ENCODE data around the gene PAM16.
"Not testable (repeated sequence)": the region's sequence is repeated elsewhere in the genome, so short reads cannot be mapped to it uniquely, and the experiment has no call there.

Gene PAM16

DNA sequence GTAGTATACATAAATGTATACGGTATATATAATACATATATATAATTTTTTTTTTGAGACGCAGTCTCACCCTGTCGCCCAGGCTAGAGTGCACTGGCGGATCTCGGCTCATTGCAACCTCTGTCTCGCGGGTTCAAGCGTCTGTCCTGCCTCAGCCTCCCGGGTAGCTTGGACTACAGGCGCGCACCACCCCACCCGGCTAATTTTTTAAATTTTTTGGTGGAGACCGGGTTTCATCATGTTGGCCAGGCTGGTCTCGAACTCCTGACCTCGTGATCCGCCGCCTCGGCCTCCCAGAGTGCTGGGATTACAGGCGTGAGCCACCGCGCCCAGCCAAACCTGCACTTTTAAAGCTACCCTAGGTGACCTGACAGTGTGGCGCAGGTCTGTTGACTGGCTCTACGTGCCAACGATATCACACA is 745 bp downstream of the PAM16 start:
- DNase-seq, result no peak

DNA sequence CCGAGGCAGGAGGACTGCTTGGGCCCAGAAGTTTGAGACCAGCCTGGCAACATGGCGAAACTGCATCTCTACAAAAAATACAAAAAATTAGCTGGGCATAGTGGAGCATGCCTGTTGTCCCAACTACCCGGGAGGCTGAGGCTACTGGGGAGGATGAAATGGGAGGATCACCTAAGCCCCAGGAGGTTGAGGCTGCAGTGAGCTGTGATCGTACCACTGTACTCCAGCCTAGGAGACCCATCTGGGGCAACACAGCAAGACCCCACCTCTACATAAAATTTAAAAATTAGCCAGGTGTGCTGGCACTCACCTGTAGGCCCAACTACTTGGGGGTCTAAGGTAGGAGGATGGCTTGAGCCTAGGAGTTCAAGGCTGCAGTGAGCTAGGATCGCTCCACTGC is 1.8 kb downstream of the PAM16 start:
- no peak for DNase-seq

DNA sequence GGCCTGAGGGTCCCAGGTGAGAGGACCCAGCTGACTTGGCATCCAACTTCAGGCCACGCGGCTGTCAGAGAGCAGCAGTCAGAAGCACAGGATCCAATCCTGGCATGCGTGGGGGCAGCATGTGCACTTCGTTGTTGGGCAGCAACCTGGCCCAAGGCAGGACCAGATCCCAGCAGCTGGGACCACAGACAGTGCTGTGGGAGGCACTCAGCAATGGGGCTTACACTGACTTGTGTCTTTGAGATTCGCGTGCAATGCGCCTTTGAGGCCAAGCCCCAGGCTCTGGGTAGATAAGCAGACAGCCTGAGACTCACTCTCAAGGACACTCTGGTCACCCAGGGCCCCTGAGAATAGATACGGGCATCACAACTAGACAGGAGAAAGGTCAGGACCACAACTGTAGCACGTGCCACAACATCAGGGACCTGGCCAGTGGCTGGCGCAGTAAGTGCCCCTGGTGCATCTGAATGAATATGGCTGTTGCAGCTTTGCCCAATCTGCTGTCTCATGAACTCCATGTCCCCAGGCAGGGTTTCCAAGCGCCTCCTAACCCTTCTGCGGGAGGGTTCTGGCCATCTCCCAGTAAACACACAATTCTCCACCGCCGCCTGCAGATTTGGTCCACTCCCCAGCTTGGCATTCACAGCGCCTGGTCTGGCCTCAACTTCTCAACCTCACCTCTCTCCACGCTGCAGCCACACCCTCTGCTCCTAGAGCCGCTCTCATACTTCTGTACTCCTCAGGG is 3.2 kb downstream of the PAM16 start:
- no peak for DNase-seq

DNA sequence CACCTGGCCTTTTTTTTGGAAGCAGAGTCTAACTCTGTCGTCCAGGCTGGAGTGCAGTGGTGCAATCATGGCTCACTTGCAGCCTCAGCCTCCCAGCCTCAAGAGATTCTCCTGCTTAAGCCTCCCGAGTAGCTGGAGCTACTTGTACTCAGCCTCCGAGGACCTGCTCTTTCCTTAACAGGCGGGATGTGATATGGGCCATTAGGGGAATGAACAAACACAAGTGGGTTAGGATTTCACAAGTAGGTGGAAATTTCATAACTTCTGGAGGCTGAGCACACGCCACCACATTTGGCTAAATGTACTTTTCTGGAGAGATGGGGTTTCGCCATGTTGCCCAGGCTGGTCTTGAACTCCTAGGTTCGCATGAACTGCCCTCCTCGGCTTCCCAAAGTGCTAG is 4.1 kb downstream of the PAM16 start:
- DNase-seq, result no peak

DNA sequence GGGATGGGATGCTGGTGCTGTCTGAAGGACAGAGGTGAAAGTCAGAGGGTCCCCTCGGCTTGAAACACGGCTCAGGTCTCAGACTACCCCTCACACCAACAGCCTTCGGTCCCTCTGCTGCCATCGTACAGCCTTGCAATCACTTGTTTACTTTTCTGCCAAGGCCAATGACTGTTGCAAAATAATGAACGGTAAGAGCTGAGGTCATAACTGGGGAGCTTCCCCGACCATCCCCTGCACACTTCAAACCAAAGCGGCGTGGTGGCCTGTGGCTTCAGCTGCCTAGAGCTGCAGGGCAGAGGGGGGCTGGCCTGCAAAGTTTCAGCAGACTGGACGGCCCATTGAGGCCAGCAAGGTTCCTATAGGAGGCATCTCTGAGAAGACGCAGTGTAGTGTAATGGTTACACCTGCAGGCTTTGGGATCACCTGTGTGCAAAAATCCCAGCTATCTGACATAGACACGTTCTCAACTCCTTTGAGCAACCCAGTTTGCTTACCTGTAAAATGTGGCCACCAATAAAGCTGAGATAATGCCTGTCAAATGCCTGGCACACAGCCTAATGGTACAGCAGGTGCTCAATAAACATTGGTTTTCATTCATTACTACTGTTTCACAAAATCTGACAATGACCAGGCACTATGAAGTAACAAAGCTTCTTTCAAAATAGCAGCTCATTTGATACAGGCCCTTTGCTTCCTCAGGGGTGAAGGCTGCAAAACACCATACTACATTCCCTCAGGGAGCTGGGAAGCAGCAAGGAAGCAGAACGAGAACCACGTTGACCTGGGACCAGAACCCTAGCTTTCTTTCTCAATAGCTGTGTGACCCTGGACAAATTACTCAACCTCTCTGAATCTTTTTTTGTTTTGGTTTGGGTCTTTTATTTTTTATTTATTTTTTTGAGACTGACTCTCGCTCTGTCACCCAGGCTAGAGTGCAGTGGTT is 5.0 kb downstream of the PAM16 start:
- no peak for DNase-seq

DNA sequence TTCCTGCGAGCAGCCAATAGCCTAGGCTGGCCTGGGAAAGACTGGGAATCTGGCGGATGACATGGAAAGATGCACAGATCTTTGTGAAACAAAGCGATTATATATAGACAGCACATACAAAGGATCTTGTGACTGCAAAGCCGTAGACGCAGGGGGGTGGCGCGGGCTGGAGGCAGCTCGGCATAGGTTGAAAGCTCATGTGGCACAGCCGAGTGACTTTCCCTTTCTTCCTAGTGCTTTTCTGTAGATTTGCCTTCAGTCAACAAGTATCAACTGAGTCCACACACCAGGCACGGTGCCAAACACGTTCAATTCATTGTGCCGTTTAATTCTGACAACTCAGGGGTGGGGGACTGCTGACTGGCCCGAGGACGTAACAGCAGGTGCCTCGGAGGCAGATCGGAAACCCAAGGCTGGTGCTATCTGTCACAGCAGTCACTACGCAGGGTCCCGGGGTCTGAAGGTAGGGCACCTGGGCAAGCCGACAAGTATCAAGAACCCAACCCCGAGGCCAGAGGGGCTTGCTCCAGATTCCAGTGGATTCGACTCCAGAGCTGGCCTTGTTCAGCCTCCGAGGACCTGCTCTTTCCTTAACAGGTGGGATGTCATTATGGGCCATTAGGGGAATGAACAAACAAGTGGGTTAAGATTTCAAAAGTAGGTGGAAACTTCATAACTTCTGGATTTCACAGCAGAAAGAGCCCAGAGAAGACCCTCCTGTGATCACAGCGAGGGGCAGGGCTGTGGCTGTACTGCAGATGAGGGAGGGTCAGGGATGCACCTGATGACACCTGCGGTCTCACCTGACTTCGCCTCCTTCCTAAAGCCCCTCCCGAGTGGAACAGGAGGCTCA is 5.9 kb downstream of the PAM16 start:
- peak; percentile 52 for DNase-seq

DNA sequence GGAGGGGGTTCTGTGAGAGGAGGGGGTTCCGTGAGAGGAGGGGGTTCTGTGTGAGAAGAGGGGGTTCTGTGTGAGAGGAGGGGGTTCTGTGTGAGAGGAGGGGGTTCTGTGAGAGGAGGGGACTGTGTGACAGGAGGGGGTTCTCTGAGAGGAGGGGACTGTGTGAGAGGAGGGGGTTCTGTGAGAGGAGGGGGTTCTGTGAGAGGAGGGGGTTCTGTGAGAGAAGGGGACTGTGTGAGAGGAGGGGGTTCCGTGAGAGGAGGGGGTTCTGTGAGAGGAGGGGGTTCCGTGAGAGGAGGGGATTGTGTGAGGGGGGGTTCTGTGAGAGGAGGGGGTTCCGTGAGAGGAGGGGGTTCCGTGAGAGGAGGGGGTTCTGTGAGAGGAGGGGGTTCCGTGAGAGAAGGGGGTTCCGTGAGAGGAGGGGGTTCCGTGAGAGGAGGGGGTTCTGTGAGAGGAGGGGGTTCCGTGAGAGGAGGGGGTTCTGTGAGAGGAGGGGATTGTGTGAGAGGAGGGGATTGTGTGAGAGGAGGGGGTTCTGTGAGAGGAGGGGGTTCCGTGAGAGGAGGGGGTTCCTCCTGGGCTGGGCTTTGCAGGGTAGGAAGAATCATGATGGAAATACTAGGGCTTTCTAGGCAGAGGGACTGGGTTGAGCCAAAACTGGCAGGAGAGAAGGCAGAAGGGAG is 6.7 kb downstream of the PAM16 start:
- DNase-seq, result not testable (repeated sequence)

DNA sequence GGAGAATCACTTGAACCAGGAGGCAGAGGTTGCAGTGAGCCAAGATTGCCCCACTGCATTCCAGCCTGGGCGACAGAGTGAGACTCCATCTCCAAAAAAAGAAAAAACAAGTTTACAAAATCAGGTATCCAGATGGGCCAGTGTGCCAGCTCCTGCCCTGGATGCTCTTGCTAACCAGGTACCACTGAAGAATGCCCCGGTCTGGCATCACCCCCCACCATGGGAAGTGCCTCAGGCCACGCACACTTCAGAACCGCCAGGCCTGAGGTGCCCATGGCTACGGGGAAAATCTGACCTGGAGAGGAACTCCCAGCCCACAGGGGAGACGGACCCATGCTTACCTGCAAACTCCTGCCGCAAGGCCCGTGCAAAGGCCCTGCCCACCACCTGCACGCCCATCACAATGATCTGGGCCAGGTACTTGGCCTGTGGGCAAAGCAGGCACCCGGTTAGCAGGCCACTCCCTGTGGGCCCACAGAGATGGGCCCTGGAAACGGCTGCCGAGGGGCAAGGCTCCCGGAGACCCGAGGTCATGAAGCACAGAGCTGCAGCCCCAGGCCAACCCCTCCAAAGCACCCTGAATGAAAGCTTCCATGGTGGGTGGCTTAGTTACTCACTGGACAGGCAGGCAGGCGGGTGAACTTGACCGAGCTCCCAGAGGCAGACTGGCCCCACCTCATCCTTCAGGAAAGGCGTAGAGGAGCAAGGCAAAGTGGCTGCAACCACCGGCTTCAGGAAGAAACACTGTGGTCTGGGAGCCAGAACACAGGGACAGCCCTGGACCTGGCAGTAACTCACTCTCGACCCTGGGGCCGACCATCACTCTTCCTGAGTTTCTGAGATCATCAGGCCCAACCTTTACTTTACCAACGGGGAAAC is 8.0 kb downstream of the PAM16 start:
- no peak for DNase-seq

DNA sequence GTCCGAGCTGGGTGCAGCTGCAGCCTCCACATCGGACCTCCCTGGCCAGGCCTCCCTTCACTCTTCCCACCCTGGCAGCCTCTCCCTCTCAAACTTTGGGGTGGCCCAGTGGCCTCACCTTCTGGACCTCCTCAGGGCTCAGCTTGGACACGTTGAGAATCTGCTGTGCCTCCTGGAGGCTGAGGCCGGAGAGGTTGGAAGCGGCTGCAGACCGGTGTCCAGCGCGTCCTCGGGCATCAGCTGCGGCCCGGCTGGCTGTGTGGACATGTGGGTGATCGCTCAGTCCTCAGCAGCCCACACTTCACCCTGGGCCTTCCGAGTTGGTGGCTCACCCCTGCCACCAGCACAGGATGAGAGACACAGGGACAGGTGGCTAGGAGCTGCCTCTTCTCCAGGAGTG is 9.9 kb downstream of the PAM16 start:
- DNase-seq, result no peak

DNA sequence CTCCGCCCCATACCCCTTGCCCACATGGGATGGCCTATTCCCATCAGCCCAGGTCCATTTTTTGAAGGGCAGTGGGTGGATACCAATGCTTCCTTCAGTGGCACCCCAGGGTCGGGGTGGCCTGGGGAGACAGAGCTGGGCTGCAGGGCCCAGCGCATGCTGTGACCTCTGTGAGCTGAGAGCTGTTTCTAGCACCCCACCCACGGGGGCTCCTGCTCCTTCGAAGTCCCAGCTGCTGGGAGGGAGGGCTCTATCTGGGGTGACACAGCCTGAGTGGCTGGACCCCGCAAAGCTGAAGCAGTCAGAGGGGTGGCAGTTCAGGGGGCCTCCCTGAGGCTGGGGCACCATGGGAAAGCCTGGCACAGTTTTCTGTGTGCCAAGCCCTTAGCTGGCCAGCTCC is 10.7 kb downstream of the PAM16 start:
- DNase-seq, result no peak

DNA sequence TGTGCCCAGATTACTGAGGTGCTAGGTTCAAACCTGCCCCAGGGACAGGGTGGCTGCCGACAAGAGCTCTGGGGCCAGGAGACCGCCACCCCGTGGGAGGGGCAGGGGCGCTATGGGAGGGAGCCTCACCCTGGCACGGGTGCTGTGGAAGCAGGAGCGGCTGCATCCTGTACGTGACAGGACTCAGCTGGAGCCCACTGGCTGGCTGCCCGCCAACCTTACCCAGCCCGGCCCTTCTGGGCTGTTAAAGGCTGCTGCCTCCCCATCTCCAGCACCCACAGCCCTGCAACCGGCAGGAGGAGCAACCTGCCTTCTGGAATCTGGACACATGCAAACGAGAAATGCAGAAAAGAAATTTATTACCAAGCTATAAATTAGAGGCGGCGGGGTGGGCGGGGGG is 11.2 kb downstream of the PAM16 start:
- peak; percentile 42 for DNase-seq

DNA sequence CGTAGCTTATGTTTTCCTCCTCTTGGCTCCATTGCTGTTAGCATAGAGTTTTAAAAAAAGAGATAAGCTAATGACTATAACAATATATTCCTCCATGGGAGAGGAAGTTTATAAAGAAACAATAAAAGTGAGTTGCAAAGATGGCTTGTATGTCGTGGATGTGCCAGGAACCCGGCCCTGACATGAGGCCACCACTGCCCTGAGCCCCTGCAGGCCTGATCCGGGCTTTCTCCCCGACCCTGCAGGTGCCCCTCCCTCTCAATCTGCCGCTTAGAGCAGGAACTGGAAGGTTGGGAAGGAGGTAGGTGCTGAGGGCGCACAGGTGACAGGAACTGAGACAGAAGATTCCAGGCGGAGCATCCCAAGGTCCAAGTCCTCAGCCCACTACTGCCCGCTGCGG is 11.7 kb downstream of the PAM16 start:
- no peak for DNase-seq

DNA sequence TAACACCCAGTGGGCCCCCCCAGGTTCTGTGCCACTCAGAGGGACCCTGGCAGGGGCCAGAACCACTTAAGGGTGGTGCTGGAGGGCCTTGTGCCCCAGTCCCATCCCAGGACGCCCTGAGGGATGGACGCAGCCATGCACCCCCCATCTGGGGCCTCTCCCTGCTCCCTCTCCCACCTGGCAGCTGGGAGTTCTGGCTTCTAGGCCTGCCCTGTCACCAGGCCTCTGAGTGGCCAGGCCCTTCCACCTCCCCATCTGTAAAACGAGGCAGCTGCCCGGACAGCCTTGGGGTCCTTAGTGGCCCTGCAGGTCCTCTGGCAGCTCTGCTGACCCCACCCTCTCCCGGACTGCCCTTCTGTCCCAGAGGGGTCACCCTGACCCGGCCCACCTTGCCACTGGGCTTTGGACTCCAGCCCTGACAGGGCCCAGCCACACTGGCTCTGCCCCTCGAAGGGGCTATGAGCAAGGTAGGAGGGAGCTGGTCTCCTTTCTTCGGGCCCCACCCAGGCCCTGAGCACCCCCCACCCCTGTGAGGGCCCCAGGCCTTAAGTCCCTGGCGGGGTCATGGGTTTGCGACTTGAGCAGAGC is 12.3 kb downstream of the PAM16 start:
- DNase-seq, result no peak

DNA sequence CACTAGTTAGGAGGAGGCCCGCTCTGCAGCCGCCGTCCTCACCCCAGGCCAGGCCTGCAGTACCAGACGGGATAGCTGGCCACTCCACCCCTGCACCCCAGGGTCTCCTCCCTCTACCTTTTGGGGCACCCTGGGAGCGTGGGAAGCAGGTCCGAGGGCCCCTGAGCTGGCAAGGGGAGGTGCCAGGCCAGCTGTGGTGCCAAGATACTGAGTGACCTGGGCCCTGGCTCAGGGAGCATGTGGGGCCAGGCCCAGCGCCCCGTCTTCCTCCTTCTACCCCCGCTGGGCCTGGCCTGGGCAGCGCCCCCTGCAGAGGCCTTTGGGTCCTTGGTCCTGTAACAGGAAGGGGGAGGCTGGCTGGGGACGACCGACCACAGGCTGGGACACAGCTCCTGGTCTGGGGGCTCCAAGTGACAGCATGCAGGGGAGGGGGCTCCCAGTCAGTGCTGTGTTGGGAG is 13.0 kb downstream of the PAM16 start:
- no peak for DNase-seq

DNA sequence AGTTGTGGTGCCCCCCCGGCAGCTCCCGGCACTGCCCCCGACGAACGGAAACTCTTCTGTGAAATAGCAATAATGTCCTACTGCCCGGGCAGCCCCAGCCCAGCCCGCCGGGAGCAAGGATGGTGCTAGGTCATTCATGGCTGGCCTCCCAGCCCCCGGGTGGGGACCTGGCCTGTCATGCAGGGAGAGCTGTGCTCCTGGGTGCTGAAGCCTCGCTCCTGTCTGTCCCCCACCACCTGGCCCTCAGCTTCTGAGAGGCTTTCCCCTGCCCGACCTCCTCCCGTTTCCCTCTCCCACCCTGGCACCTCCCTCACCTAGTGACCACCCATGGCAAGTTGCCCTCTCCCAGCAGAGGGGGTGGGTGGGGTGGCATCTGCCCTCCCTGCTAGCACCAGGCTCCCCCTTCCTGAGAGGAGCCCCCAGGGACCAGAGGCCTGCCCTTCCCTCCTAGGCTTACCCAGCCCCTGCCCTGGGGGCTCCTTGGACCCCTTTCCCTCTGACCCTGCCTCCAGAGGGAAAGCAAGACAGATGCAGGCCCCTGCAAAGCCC is 13.5 kb downstream of the PAM16 start:
- no peak for DNase-seq

DNA sequence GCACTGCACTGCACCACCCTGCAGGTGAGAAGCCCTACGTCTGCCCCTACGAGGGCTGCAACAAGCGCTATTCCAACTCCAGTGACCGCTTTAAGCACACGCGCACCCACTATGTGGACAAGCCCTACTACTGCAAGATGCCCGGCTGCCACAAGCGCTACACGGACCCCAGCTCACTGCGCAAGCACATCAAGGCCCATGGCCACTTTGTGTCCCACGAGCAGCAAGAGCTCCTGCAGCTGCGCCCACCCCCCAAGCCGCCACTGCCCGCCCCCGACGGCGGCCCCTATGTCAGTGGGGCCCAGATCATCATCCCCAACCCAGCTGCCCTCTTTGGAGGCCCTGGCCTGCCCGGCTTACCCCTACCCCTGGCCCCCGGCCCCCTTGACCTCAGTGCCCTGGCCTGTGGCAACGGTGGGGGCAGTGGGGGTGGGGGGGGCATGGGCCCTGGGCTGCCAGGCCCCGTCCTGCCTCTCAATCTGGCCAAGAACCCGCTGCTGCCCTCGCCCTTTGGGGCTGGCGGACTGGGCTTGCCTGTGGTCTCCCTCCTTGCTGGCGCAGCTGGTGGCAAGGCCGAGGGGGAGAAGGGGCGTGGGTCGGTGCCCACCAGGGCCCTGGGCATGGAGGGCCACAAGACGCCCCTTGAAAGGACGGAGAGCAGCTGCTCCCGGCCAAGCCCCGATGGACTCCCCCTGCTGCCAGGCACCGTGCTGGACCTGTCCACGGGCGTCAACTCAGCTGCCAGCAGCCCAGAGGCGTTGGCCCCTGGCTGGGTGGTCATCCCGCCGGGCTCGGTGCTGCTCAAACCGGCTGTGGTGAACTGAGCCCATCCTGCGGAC is 14.2 kb downstream of the PAM16 start:
- no peak for DNase-seq

DNA sequence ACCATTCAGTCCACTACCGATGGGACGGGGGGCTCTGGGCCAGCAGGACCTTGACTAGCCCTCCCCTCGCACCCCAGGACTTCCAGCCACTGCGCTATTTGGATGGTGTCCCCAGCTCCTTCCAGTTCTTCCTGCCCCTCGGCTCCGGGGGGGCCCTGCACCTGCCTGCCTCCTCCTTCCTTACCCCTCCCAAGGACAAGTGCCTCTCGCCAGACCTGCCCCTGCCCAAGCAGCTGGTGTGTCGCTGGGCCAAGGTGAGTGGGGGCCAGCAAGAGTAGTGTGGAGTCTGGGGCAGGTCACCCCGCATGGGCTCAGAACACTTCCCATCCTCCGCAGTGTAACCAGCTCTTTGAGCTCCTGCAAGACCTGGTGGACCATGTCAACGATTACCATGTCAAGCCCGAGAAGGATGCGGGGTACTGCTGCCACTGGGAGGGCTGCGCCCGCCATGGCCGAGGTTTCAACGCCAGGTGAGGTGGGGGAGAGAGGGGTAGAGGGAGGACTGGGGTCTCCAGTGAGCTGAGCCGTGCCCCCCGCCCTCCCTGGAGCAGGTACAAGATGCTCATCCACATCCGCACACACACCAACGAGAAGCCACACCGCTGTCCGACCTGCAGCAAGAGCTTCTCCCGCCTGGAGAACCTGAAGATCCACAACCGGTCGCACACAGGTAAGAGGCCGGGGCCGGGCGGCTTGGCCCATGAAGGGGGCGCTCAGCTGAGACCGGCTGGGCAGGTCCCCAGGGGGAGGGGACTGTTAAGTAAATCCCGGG is 16.2 kb downstream of the PAM16 start:
- DNase-seq, result no peak

DNA sequence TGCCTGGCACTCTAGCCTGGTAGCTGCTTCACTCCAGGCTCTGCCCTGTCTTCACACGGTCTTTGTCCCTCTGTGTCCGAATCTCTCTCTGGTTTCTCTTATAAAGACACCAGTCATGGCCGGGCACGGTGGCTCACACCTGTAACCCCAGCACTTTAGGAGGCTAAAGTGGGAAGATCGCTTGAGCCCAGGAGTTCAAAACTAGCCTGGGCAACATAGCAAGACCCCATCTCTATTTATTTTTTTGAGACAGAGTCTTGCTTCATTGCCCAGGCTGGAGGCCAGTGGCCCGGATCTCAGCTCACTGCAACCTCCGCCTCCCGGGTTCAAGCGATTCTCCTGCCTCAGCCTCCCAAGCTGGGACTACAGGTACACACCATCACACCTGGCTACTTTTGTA is 17.4 kb downstream of the PAM16 start:
- DNase-seq, result not testable (repeated sequence)

DNA sequence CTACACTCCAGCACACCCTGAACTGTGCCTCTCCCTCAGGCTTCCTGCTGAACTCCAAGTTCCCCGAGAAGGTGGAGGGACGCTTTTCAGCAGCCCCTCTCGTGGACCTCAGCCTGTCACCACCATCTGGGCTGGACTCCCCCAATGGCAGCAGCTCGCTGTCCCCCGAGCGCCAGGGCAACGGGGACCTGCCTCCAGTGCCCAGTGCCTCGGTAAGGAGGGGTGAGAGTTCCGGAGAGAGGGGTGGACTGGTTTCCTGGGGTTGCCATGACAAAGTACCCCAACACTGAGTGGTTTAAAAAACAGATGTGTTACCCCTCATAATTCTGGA is 17.8 kb downstream of the PAM16 start:
- DNase-seq, result no peak
